H1 (cell line): ENCODE data around the gene CORIN. TPM values are rescaled to one million over a fixed set of nuclear protein-coding genes. Genes with fewer than 3 reads are reported as not detected.

Experiments used
- CTCF ChIA-PET: fragments of 300-600 bp; sonication (Branson Sonifier 250); formaldehyde crosslinking; loops from one replicate; lab custom pipeline; 2021; ENCODE audit not compliant: partially characterized antibody; lab: Charles Lee
- POLR2A ChIA-PET: fragments of 300-600 bp; sonication (Branson Sonifier 250); formaldehyde crosslinking; loops from one replicate; lab custom pipeline; 2021; ENCODE audit warnings: inconsistent platforms; ENCODE audit not compliant: partially characterized antibody; lab: Charles Lee
- DNase-seq, 2 experiments: peaks; one replicate each; pipeline versions ENCODE4 v3.0.0 to v3.0.0-alpha.2; 2010 to 2022; ENCODE audit warnings: low spot score in 2 of 2, low read depth in 1 of 2, mixed read lengths in 1 of 2
- FAIRE-seq: peaks from 2 replicates; lab custom pipeline; 2011; peaks lifted over from hg19 to GRCh38; lab: Jason Lieb, UNC
- H2AFZ ChIP-seq: 2 replicates; pipeline ENCODE4 v1.8.1; 2012; ENCODE audit warnings: low read length, inconsistent platforms
- H2AK5ac ChIP-seq: 2 replicates; pipeline ENCODE4 v1.6.1; 2013; ENCODE audit warnings: low read depth, low read length
- H2BK120ac ChIP-seq: replicated peaks from 2 replicates; pipeline ENCODE3; 2013; ENCODE audit warnings: low read depth, low read length, inconsistent platforms
- H2BK12ac ChIP-seq: 2 replicates; pipeline ENCODE4 v1.6.1; 2013; ENCODE audit warnings: low read depth, low read length
- H2BK15ac ChIP-seq: 2 replicates; pipeline ENCODE4 v1.6.1; 2013; ENCODE audit warnings: low read length
- H2BK20ac ChIP-seq: 2 replicates; pipeline ENCODE4 v1.6.1; 2013; ENCODE audit warnings: low read length
- H2BK5ac ChIP-seq: 2 replicates; pipeline ENCODE4 v1.6.1; 2013; ENCODE audit warnings: low read depth, low read length
- H3K14ac ChIP-seq: 2 replicates; pipeline ENCODE4 v1.6.1; 2013; ENCODE audit warnings: inconsistent platforms; ENCODE audit not compliant: insufficient read length
- H3K18ac ChIP-seq: 2 replicates; pipeline ENCODE4 v1.6.1; 2013; ENCODE audit warnings: low read length; ENCODE audit errors: extremely low read depth
- H3K23ac ChIP-seq: 2 replicates; pipeline ENCODE4 v1.6.1; 2013; ENCODE audit warnings: inconsistent platforms; ENCODE audit not compliant: insufficient read length
- H3K23me2 ChIP-seq: 2 replicates; pipeline ENCODE4 v1.6.1; 2013; ENCODE audit warnings: low read depth, low read length
- H3K27ac ChIP-seq: 2 replicates; pipeline ENCODE4 v1.6.1; 2011; ENCODE audit warnings: low read depth, low read length, inconsistent platforms
- H3K27me3 ChIP-seq, 4 experiments: replicated peaks in 1 of 4; 1 replicate in 1 of 4; 2 replicates in 3 of 4; pipeline versions ENCODE4 v1.6.1 to v1.8.1; 2011 to 2013; ENCODE audit warnings: low read length in 3 of 4, mild to moderate bottlenecking in 3 of 4, inconsistent platforms in 2 of 4, mixed read lengths in 2 of 4, moderate library complexity in 1 of 4; ENCODE audit not compliant: control insufficient read depth in 3 of 4, insufficient read depth in 3 of 4; ENCODE audit errors: extremely low read depth in 1 of 4
- H3K36me3 ChIP-seq, 4 experiments: 2 replicates each; pipeline versions ENCODE4 v1.6.1 to v1.8.1; 2011 to 2013; ENCODE audit warnings: mild to moderate bottlenecking in 4 of 4, low read length in 3 of 4, moderate library complexity in 2 of 4, control low read depth in 1 of 4, inconsistent platforms in 1 of 4; ENCODE audit not compliant: insufficient read depth in 4 of 4, control insufficient read depth in 2 of 4
- H3K4ac ChIP-seq: replicated peaks from 2 replicates; pipeline ENCODE3; 2013; ENCODE audit warnings: low read length, low read depth, mixed read lengths, inconsistent platforms; ENCODE audit not compliant: insufficient read length
- H3K4me1 ChIP-seq, 4 experiments: replicated peaks in 1 of 4; 1 replicate in 1 of 4; 2 replicates in 3 of 4; pipeline versions ENCODE4 v1.6.1 to v1.8.1; 2011 to 2013; ENCODE audit warnings: low read length in 3 of 4, inconsistent platforms in 2 of 4, mixed read lengths in 1 of 4; ENCODE audit not compliant: insufficient read depth in 4 of 4, control insufficient read depth in 3 of 4
- H3K4me2 ChIP-seq, 2 experiments: 2 replicates each; pipeline versions ENCODE4 v1.6.1 to v1.8.1; 2011 to 2013; ENCODE audit warnings: low read depth in 2 of 2, low read length in 2 of 2, control low read depth in 1 of 2, inconsistent platforms in 1 of 2, mild to moderate bottlenecking in 1 of 2; ENCODE audit not compliant: insufficient read depth in 1 of 2
- H3K4me3 ChIP-seq, 4 experiments: fragments of 200-600, 300-600 bp in 1 of 4; sonication (generic), shearing (Covaris generic), sonication (Bioruptor Twin) in 1 of 4; 2 replicates each; pipeline versions ENCODE4 v1.5.1 to v1.8.1; 2011 to 2016; ENCODE audit warnings: low read length in 4 of 4, low read depth in 3 of 4, control low read depth in 2 of 4, inconsistent platforms in 2 of 4, mild to moderate bottlenecking in 2 of 4, mixed read lengths in 1 of 4, moderate library complexity in 1 of 4; ENCODE audit not compliant: insufficient read depth in 2 of 4; ENCODE audit errors: extremely low read depth in 1 of 4
- H3K56ac ChIP-seq: replicated peaks from 2 replicates; pipeline ENCODE3; 2013; ENCODE audit warnings: low read depth, mild to moderate bottlenecking, mixed read lengths, low read length, inconsistent platforms; ENCODE audit not compliant: insufficient read length
- H3K79me1 ChIP-seq: 2 replicates; pipeline ENCODE4 v1.6.1; 2013; ENCODE audit warnings: low read depth, low read length, control low read depth
- H3K79me2 ChIP-seq, 2 experiments: 2 replicates each; pipeline versions ENCODE4 v1.6.1 to v1.8.1; 2012 to 2013; ENCODE audit warnings: low read length in 2 of 2, mild to moderate bottlenecking in 2 of 2, inconsistent platforms in 1 of 2; ENCODE audit not compliant: insufficient read depth in 2 of 2, control insufficient read depth in 1 of 2
- H3K9ac ChIP-seq, 4 experiments: replicated peaks in 1 of 4; 1 replicate in 1 of 4; 2 replicates in 3 of 4; pipeline versions ENCODE4 v1.6.1 to v1.8.1; 2011 to 2013; ENCODE audit warnings: low read depth in 3 of 4, low read length in 3 of 4, control low read depth in 2 of 4, mild to moderate bottlenecking in 2 of 4, moderate library complexity in 2 of 4, inconsistent platforms in 1 of 4; ENCODE audit errors: extremely low read depth in 1 of 4
- H3K9me3 ChIP-seq, 2 experiments: 2 replicates each; pipeline versions ENCODE4 v1.6.1 to v1.8.1; 2012 to 2013; ENCODE audit warnings: mild to moderate bottlenecking in 2 of 2, moderate library complexity in 2 of 2, control low read depth in 1 of 2, inconsistent platforms in 1 of 2, low read depth in 1 of 2, low read length in 1 of 2, mixed read lengths in 1 of 2; ENCODE audit not compliant: insufficient read depth in 2 of 2
- H4K20me1 ChIP-seq, 2 experiments: replicated peaks in 1 of 2; 2 replicates each; pipeline versions ENCODE3 to v1.8.1; 2011 to 2013; ENCODE audit warnings: inconsistent platforms in 2 of 2, low read length in 2 of 2, mild to moderate bottlenecking in 1 of 2; ENCODE audit not compliant: insufficient read depth in 2 of 2, control insufficient read depth in 1 of 2
- H4K5ac ChIP-seq: 2 replicates; pipeline ENCODE4 v1.6.1; 2013; ENCODE audit warnings: low read length, low read depth, mixed read lengths, inconsistent platforms; ENCODE audit not compliant: insufficient read length
- H4K8ac ChIP-seq: 2 replicates; pipeline ENCODE4 v1.8.0; 2013; ENCODE audit warnings: mild to moderate bottlenecking, moderate library complexity, low read length, inconsistent platforms; ENCODE audit not compliant: insufficient read depth; ENCODE audit errors: extremely low read depth
- H4K91ac ChIP-seq: replicated peaks from 2 replicates; pipeline ENCODE3; 2013; ENCODE audit warnings: low read length, mixed read lengths, inconsistent platforms; ENCODE audit not compliant: insufficient read length
- CBX5 ChIP-seq: fragments of 300-800, 300-1000 bp; sonication (generic); IDR thresholded peaks from 2 replicates; pipeline ENCODE4 v1.7.1; 2016; ENCODE audit warnings: antibody characterized with exemption, low read length, low read depth
- CTCF ChIP-seq, 3 experiments: IDR thresholded peaks; 1 replicate in 2 of 3; 2 replicates in 1 of 3; pipeline versions ENCODE4 v1.5.1 to v1.6.1; 2011; ENCODE audit warnings: low read length in 3 of 3, mild to moderate bottlenecking in 3 of 3, inconsistent platforms in 2 of 3, low read depth in 1 of 3, moderate library complexity in 1 of 3; ENCODE audit not compliant: insufficient read depth in 1 of 3; ENCODE audit errors: control extremely low read depth in 1 of 3
- JUN ChIP-seq: IDR thresholded peaks from 2 replicates; pipeline ENCODE4 v1.6.1; 2011; ENCODE audit warnings: low read depth, mild to moderate bottlenecking, improper control_type of control experiment, low read length
- SRF ChIP-seq: IDR thresholded peaks from 2 replicates; pipeline ENCODE4 v1.6.1; 2011; ENCODE audit warnings: mild to moderate bottlenecking, low read depth, low read length, moderate library complexity
- USF2 ChIP-seq: IDR thresholded peaks from 2 replicates; pipeline ENCODE4 v1.6.1; 2011; ENCODE audit warnings: low read length, improper control_type of control experiment
- YY1 ChIP-seq: IDR thresholded peaks from 2 replicates; pipeline ENCODE4 v1.6.1; 2011; ENCODE audit warnings: low read depth, mild to moderate bottlenecking, low read length
- WGBS, 2 experiments: shearing (Covaris generic) in 1 of 2; methylation state at CpG; one replicate each; pipeline versions ENCODE4 v1.1.6 to v1.1.7; 2013 to 2015; ENCODE audit warnings: low lambda C conversion rate in 2 of 2, mixed read lengths in 2 of 2, inconsistent platforms in 1 of 2, low coverage in 1 of 2, missing lambda C conversion rate in 1 of 2; ENCODE audit not compliant: insufficient replicate concordance in 2 of 2, insufficient coverage in 1 of 2, insufficient read length in 1 of 2; ENCODE audit errors: extremely low coverage in 1 of 2, missing lambda C conversion rate in 1 of 2; 5-methylcytosine and 5-hydroxymethylcytosine counted together
- polyA plus RNA-seq, 7 experiments: library from polyadenylated mRNA; depleted of rRNA in 3 of 7; stranded (reverse) in 5 of 7; unstranded in 2 of 7; fragments of >200 nt in 5 of 7; fragments of 200-250 nt in 2 of 7; gene quantifications; 1 replicate in 5 of 7; 2 replicates in 1 of 7; 4 replicates in 1 of 7; pipeline versions ENCODE4 v1.2.1 to v1.2.3, GENCODE V29; 2011 to 2013; ENCODE audit warnings: missing spikeins in 2 of 7, mixed read lengths in 2 of 7
- total RNA-seq: library from RNA; stranded (reverse); fragmentation: NEBNext Ultra II Directional; extraction: Animal tissue kit (Norgen Biotek cat#: 25700); gene quantifications from 2 replicates; pipeline ENCODE4 v1.2.1, GENCODE V29; 2021

The CORIN gene
- total and polyA plus RNA-seq, 2 of the 8 experiments (the other 6 are each of a cell fraction or from before 2014, with no cell fraction given), result 0.09 to 0.32 TPM

- Histone ChIP-seq H2BK120ac (no peak overlapping the region), H3K9ac (no peak overlapping the region), H3K36me3 (no peaks in the 10 kb centered on the region), H3K79me1 (no peaks in the 10 kb centered on the region), H4K20me1 (no peaks in the 10 kb centered on the region), H2BK5ac (no peak overlapping the region), H3K18ac (no peak overlapping the region), H4K5ac (no peak overlapping the region), H3K27ac (no peak overlapping the region), H3K56ac (no peak overlapping the region), H3K4me2 (no peak overlapping the region), H3K4me1 (no peaks in the 10 kb centered on the region), H3K14ac (no peak overlapping the region), H3K23me2 (no peaks in the 10 kb centered on the region), H2BK15ac (no peak overlapping the region), H3K23ac (no peak overlapping the region), H3K79me2 (no peaks in the 10 kb centered on the region), H2AFZ (no peak overlapping the region), H4K91ac (no peak overlapping the region), H2AK5ac (no peak overlapping the region), H3K9me3 (no peaks in the 10 kb centered on the region), H2BK20ac (no peak overlapping the region), H3K4ac (no peak overlapping the region), H3K27me3 (no peaks in the 10 kb centered on the region), H4K8ac (no peak overlapping the region), H3K4me3 (no peak overlapping the region), H2BK12ac (no peak overlapping the region)
- 92% methylated on average over 8 of the region's 8 CpGs; no CpG with 5 or more reads in 1 of the 2 experiments for WGBS, 2 experiments
- CTCF ChIA-PET, result interaction anchor here (0.6 to 2.7 kb wide), 14 partner anchors 9 to 836 kb away, joined by 3 to 12 read pairs (median 4); no protein-coding TSS in a partner anchor
- DNase-seq (no peak), FAIRE-seq (no peak)
- POLR2A ChIA-PET, result no interaction called here
- TF ChIP-seq JUN (no peak), CBX5 (no peak), USF2 (no peak), CTCF (IDR thresholded peaks at IDR 0.05; ENCODE audit: control extremely low read depth in 1 of 3, insufficient read depth in 1 of 3, low read depth in 1 of 3, low read length in 3 of 3) (no peak), SRF (no peak), YY1 (no peak)
These were observed 173.6 kb downstream of the CORIN start for GRCh38 chr4:47664051-47664826.
